Neural crest cell (in vitro differentiated cells): ENCODE data around the gene CD9. TPM values are rescaled to one million over a fixed set of nuclear protein-coding genes. Genes with fewer than 3 reads are reported as not detected.
A peak's percentile ranks its signal among the peaks of the same experiment; 100 is the strongest.

ENCODE experiments used
- DNase-seq: peaks from one replicate; pipeline ENCODE4 v3.0.0; 2021; ENCODE audit warnings: low read depth, mixed read lengths, low spot score
- H3K27ac Mint-ChIP-seq: one replicate; pipeline ENCODE4 v1.8.0; 2021; ENCODE audit warnings: mild to moderate bottlenecking, mixed read lengths; ENCODE audit not compliant: unreplicated experiment
- H3K27me3 Mint-ChIP-seq: 2 replicates; pipeline ENCODE4 v1.8.0; 2021; ENCODE audit warnings: low read depth, mild to moderate bottlenecking, mixed read lengths
- H3K36me3 Mint-ChIP-seq: 2 replicates; pipeline ENCODE4 v1.8.0; 2021; ENCODE audit warnings: low read depth, mild to moderate bottlenecking, mixed read lengths
- H3K4me1 Mint-ChIP-seq: 2 replicates; pipeline ENCODE4 v1.8.0; 2021; ENCODE audit warnings: mixed read lengths
- H3K4me3 Mint-ChIP-seq: one replicate; pipeline ENCODE4 v1.8.0; 2021; ENCODE audit warnings: mild to moderate bottlenecking, mixed read lengths
- H3K9me3 Mint-ChIP-seq: 2 replicates; pipeline ENCODE4 v1.8.0; 2021; ENCODE audit warnings: mixed read lengths
- CTCF ChIP-seq: fragments of 200-600 bp; sonication (generic); conservative IDR thresholded peaks from 2 replicates; pipeline ENCODE4 v1.5.0; 2021; ENCODE audit warnings: antibody characterized with exemption, mild to moderate bottlenecking
- total RNA-seq: library from RNA; stranded (reverse); gene quantifications from 2 replicates; pipeline ENCODE4 v1.2.1, GENCODE V29; 2021

CD9 gene
- total RNA-seq, 1 donor from 2014 or later: 2.1 TPM

GRCh38 chr12:6228535-6229223 is 28.5 kb downstream of the CD9 start:
- peak overlapping the region; percentile 28 for H3K27ac Mint-ChIP-seq
- H3K9me3 Mint-ChIP-seq: no peaks in the 10 kb centered on the region
- peaks cover 14% of the 10 kb centered on the region for H3K27me3 Mint-ChIP-seq
- TF ChIP-seq CTCF: no peak
- no peaks in the 10 kb centered on the region for H3K36me3 Mint-ChIP-seq
- no peak overlapping the region for H3K4me3 Mint-ChIP-seq
- peaks cover 48% of the 10 kb centered on the region for H3K4me1 Mint-ChIP-seq
- no peak for DNase-seq

- H3K4me3 Mint-ChIP-seq: no peak overlapping the region
- H3K27ac Mint-ChIP-seq: peak overlapping the region; percentile 98
- H3K27me3 Mint-ChIP-seq: peaks cover 12% of the 10 kb centered on the region
- no peaks in the 10 kb centered on the region for H3K9me3 Mint-ChIP-seq
- no peak for DNase-seq
- peaks cover 55% of the 10 kb centered on the region for H3K4me1 Mint-ChIP-seq
- TF ChIP-seq CTCF: no peak
- no peaks in the 10 kb centered on the region for H3K36me3 Mint-ChIP-seq
These were observed 29.3 kb downstream of the CD9 start for GRCh38 chr12:6229224-6230218.

- Mint-ChIP-seq H3K27me3 (peaks cover 8% of the 10 kb centered on the region), H3K36me3 (no peaks in the 10 kb centered on the region), H3K9me3 (no peaks in the 10 kb centered on the region), H3K4me3 (peak overlapping the region; percentile 60), H3K4me1 (peaks cover 65% of the 10 kb centered on the region), H3K27ac (peak overlapping the region; percentile 98)
- TF ChIP-seq CTCF: no peak
- peak; percentile 43 for DNase-seq
These were observed 30.3 kb downstream of the CD9 start for GRCh38 chr12:6230321-6231110.

DNA sequence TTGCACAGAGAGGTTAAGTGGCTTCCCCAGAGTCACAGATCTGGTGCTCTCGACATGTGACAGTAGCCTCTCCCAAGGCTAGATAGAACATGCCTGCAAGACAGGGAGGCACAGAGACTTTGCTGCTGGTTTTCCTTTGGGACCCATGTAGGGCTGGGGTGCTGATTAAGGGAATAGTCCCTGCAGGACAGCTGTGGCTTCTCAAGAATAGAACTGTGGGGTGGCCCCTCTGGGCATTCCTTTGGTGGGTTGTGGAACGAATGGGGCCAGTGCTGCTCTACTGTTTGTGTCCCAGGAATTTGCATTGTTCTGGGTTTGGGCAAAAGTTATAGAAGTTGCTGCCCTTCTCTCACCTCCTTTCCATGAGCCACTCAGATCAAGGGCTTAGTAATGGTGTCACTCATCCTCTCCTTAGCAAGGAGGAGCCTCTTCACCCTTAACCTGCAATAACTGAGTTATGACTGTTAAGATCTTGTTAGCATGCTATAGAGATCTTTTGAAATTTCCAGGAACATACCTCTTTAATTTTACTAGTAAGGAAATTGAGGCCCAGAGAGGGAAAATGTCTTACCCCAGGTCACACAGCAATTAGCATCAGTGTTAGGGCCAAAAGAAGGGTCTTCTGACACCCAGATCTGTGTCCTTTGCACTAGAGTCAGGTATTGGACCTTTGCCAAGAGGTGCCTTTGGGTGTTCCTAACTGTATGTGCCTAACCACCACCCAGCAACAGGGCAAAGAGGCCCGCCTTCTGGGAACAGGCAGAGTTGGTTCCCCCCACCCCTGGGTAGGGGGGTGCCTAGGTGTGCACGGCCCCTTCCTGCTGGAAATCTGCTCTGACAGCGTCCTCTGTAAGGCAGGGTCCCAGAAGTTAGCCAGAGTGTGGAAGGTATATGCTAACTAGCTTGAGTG is 31.4 kb downstream of the CD9 start:
- H3K4me1 Mint-ChIP-seq: peaks cover 62% of the 10 kb centered on the region
- no peak for TF ChIP-seq CTCF
- H3K4me3 Mint-ChIP-seq: no peak overlapping the region
- no peak overlapping the region for H3K27ac Mint-ChIP-seq
- no peak for DNase-seq
- H3K9me3 Mint-ChIP-seq: no peaks in the 10 kb centered on the region
- no peaks in the 10 kb centered on the region for H3K36me3 Mint-ChIP-seq
- H3K27me3 Mint-ChIP-seq: peaks cover under 1% of the 10 kb centered on the region
